NCI-H69 (cell line): ENCODE data around the gene KSR1.

ENCODE experiments used
- DNase-seq: peaks from one replicate; lab custom pipeline; 2025; lab: John Stamatoyannopoulos, UW

Gene KSR1

DNA sequence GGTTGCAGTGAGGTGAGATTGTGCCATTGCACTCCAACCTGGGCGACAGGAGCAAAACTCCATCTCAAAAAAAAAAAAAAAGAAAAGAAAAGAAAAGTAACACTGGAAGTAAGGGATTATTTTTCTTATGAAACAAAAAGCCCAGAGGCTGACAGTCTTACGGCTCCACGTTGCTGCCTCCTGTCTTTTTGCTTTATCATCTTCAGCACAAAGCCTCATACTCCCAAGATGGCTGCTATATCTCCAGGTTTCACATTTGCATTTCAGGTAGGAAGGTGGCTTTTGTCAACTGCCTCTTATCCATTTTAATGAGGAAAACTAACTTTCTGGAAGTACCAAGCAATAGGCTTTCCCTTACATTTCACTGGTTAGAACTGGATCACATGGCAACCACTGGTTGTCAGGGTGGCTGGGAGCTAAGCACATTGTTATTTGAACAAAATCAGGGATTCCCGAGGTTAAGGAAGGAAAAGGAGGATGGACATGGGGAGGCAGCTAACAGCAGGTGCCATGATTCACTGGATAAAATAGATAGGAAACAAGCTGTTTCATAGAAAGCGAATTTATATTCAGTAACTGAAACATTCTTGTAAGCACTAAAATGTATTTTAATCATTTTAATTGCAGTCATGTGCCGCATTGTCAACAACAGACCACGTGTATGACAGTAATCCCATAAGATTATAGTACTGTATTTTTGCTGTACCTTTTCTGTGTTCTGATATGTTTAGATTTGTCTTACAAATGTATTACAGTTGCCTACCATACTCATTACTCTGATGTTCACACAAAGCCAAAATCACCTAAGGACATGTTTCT, 58.6 kb downstream of the KSR1 start:
- no peak for DNase-seq

DNA sequence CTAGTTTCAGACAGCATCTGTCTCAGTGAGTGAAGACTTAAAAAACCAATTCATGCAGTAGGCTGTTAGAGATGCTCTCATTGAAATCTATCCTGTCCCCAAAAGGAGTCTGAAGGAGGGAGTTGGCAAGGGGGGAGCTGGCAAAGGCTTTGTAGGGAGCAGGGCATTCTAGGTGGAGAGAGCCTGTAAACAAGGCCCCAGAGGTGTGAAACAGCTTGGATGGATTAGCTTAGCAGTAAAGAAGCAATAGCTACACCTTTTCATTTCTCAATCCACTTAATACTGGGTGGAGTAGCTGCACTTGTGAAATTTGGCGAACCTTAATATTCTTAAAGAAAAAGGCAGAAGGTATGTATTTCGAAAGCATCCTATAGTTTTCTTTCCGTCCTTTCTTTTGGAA, 61.8 kb downstream of the KSR1 start:
- DNase-seq, result no peak

DNA sequence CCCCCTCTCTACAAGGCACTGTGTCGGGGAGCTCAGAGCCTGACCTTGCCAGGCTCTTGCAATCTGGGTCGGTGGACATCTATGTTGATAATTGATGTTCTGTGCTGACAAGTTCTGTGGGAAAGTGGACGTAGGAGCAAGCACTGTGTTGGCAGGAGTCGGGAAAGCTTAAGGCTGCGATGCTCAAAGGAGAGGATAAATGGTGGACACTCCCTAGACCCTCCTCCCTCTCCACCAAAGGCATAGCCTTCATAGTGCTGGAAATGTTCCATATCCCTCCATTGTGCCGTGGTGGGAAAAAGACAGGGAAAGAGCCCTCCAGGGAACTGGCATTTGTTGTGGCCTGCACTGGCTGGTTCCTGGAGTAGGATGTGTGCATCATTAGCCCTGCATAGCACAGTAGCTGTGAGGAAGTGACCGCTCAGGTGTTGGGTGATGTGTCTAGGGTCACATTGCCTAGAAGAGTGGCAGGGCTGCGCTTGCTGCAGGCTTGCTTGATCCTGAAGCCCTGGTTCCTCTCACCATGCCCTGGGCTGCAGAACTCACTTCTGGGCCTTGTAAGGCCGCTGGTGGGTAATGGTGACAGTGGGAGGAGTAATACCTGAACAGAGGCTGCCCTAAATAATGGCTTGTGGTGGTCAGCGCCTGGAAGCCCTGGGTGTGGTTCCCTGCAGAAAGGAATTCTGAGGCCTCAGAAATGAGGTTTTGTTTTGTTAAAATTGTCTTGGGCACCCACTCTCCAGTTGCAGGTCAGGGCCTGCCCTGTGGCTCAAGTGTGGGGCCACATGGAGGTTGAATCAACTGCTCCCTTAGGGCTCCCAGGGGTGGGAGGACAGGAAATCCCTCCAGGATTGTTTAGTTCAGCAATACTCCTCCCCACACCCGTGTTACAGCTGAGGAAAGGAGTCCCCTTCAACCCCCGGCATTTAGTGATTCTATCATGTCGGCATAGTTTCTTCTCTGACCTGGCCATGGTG, 62.6 kb downstream of the KSR1 start:
- DNase-seq, result peak; percentile 41

DNA sequence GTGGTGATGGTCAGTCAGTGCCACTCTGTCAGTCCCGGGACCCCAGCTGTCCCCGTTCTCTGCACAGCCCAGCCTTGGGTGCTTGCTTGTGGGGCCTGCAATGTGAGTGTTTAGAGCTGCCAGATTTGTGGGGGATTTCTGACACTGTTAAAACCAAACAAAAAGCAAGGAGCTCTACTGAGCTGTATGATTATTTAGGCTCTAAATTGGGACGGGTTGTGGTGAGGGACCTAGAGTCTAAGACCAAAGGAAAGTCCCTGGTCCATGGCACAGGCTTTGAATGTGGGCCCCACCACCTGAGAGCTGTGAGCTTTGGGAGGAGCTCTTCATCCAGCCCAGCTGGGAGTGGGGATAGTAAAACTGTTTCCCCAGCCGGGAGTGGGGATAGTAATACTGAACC, 63.3 kb downstream of the KSR1 start:
- DNase-seq, result no peak

DNA sequence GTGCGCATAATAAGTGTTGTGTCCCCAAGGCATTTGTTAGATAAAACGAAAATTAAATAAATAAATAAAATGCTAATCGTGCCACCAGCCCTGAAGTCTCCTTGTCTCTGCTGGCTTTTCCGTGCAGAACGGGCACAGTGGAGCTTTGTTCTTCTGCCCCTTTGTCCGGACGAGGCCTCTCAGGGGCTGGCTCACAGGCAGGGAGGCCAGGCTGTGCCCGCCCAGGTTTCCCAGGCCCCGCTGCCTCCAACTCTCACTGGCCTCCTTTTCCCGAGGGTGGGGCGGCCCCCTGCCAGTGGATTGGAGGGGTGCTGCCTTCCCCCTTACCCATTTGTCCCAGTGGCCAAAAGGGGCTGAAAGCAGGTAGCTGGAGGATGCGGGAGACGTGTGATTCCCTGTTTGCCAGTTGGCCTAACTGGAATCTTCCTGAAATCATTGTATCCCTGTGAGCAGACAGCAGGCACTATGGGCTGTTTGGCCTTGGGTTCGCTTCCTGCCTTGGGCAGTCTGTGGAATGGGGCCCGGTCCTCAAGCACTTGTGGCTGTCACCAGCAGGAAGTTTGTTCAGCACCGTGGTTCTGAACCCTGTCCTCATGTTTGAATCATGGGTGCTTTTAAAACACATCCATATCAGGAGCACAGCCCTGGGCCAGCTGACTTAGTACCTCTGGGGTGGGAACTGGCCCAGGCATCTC, 64.4 kb downstream of the KSR1 start:
- no peak for DNase-seq

DNA sequence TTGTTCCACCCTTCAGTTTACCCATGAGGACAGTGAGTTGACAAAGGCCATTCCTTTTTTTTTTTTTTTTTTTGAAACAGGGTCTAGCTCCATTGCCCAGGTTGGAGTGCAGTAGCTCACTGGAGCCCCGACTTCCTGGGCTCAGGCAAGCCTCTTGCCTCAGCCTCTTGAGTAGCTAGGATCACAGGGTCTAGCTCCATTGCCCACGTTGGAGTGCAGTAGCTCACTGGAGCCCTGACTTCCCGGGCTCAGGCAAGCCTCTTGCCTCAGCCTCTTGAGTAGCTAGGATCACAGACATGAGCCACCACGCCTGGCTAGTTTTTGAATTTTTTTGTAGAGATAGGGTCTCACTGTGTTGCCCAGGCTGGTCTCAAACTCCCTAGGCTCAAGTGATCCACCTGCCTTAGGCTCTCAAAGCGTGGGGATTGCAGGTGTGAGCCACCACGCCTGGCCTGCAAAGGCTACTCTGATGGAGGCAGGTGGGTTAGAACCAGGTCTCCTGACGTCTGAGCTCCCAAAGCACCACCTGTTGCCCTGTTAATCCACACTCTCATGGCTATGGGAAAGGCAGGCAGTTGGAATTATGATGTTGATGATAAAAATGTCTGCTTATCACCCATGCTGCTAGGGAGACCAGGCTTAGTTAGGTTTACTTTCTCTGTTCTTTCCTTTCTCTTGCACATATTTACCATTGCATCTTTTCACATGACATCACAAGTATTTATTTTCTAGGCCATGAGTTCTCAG, 65.2 kb downstream of the KSR1 start:
- DNase-seq, result no peak

DNA sequence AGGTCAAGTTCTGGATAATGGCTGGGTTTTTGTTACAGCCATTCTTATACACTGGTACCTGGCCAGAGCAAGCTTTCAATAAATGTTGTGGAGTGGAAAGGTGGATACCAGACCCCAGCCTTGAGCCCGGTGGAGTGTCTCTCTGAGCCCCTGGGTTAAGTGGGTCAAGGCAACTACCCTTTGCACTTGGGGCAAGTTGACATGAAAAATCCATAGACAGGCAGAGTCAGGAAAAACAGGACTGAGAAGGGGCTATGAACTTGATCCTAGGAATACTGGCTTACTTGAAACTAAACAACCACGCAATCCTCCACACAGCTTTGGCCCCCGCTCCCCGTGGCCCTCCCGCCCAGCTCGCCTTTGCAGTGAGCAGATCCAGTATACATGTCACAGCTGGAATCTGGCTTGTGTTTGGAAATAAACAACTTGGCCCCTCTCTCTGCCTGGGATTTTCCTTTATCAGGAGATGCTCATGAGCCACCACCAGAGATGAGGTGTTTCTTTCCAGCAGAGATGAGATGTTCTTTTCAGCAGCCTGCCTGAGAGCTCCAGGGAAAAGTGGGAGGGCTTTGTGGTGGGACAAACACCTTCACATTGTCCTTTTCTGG, 65.9 kb downstream of the KSR1 start:
- no peak for DNase-seq

DNA sequence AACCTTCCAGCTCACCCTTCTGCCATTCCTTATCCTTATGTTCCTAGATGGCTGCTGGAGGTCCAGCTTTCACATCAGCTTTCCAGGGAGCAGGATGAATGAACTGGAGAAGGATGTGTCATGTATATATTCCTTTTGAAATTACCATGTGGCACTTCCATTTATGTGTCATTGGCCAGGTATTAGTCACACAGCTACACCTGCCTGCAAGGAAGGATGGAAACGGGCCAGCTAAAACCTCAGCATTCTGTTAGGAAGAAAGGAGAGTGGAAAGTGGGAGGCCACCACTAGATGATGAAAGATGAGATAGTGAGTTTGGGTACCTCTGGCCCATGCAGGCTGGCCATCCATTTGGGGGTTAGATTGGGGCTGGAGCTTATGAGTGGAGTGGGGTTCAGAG, 67.5 kb downstream of the KSR1 start:
- DNase-seq, result no peak

DNA sequence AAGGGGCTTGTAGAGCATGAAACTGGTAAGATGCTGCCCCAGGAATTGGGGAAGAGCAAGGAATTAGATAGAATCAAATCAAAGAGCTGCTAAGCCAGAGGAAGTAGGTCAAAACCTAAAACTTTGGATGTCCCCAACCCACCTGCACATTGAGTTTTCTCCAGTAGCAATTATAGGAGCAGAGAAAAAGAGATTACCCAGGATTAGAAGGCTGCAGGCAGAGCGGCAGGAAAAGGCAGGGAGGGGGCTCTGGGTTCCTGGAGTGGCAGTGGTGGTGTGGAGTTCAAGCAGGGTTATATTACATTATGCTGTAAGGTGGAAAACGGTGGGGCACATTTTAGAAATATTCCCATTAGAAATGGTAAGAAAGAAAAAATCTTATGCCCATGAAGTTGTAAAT, 68.3 kb downstream of the KSR1 start:
- no peak for DNase-seq

DNA sequence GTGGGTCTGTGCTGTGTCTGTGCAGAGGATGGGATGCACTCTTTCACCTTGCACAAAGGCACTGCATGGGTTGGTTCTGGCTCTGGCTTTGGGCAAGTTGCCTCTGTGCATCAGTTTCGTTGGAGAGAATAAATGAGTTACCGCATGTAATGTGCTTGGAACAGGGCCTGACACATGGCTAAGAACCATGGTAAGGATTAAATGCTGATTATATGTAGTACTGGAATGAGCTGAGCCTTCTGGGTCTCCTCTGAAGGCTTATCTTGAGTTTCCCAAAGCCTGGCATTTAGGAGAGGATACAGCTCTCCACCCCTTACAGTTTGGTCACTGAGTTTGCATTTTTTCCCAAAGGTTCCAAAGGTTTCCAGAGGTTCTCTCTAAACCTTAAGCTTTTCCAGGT, 69.1 kb downstream of the KSR1 start:
- DNase-seq, result no peak

DNA sequence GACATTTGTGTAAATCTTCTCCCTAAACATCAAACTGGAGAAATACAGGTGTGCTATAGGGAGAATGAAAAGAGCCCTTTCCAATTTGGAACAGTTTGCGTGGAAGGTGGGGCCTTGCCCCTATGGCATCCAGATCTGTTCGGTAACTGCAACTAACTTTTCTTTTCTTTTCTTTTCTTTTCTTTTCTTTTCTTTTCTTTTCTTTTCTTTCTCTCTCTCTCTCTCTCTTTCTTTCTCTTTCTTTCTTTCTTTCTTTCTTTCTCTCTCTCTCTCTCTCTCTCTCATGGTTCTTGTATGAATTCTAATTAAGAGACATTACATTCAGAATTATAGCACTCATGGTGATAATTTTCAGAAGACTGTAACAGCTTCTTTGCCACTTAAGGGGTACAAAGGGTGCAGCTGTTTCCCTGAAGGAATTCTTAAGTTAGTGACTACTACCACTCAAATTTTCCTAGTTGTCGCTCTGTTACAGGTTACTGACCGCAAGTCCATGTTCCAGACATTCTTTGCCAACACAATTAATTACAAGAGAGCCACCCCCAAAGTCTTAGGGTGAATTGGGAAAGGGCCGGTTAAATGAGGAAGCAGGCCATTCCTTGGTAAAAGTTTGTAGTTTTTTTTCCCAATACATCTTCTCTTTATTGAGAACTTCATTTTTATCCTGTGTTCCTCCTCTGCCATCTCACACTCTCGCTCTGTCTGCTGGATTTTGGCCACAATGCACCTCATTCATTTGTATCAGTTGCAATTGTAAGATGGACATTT, 69.8 kb downstream of the KSR1 start:
- no peak for DNase-seq

DNA sequence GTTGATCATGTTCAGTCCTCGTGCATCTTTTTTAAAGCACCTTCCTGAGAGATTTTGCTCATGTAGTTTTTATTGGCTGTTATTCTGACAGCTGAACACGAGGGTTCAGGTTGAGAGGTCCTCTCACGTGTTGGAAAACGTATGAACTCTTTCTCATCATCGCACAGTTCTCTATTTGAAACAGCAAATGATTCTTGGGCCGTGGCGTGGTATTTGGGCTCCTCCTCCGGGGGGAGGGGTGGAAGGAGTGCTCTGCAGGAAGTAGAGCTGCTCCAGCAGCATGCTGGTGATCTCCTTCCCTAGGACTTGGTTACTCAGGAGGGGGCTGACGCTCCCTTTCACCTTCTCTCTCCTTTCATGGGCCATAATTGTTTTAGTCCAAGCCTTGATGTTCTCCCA, 70.4 kb downstream of the KSR1 start:
- DNase-seq, result peak; percentile 15

DNA sequence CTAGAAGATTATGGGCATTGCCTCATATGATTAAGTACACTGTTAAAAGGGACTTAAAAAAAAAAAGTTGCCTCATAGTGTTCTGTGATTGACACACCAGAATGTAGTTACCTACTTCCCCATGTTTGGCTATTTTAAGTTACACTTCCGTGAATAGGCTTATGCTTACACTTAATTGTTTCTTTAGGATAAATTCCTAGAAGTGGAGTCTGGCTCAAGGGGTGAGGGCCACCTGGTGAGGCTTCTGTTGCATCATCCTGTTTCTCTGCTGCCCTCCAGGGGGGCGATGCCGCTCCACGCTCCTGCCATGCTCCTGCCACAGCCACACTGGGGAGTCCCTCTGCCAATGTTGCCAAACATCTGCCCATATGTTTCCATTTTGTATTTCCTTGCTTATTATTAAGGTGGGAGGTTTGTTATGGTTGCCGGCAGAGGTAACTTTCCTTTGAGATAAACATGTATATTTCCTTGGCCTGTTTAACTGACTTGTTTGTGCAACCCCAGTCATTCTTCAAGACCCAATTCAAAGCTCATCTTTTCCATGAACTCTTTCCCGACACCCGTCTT, 73.1 kb downstream of the KSR1 start:
- peak; percentile 94 for DNase-seq

DNA sequence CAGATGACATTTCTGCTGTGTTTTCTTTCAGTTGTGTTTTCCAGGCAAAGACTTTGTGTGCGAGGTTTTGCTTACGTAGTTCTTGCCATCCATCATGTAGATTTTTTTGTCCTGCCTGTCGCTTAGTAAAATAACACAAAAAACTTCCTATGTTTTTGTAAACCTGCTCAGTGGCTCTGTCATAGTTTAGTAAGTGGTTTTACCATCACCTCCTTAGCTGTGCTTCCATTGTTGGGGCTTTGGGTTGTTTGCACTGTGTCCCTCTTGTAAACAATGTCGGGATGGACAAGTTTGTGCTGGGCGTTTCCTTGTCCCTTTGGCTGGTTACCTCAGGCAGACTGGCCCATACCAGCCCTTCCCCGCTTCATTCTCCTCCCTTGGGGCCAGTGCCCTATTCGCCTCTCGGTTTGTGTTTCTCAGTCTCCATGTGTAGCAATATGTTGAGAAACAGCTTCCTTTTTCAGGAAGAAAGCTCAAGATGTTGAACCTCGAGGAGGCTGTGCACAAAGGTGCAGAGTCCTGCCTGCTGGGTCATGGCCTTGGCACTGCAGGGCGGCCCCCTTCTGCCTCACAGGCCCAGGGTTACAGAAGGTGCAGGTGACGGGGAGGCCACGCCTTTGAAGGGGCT, 74.6 kb downstream of the KSR1 start:
- DNase-seq, result peak; percentile 62

DNA sequence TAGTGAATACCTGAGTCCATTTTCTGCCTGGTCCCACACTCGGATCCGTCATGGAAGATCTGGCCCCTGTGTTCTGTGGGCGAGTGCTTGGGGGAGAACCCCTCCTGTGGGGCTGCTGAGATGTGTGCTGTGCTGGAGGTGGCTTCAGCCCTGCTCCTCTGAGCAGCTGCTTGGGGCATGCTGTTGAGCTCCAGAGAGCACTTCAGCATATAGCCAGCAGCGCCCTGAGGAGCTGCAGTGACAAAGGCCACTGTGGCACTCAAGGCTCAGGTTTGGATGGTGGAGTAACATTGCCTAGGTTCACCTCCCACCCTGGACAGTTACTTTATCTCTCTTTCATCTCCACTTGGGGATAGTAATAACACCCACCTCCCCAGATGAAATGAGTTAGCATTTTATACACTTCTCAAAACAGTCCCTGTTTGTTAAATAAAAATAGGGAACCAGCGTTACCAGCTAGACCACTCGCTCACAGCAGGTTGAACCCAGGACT, 75.3 kb downstream of the KSR1 start:
- DNase-seq, result peak; percentile 47

DNA sequence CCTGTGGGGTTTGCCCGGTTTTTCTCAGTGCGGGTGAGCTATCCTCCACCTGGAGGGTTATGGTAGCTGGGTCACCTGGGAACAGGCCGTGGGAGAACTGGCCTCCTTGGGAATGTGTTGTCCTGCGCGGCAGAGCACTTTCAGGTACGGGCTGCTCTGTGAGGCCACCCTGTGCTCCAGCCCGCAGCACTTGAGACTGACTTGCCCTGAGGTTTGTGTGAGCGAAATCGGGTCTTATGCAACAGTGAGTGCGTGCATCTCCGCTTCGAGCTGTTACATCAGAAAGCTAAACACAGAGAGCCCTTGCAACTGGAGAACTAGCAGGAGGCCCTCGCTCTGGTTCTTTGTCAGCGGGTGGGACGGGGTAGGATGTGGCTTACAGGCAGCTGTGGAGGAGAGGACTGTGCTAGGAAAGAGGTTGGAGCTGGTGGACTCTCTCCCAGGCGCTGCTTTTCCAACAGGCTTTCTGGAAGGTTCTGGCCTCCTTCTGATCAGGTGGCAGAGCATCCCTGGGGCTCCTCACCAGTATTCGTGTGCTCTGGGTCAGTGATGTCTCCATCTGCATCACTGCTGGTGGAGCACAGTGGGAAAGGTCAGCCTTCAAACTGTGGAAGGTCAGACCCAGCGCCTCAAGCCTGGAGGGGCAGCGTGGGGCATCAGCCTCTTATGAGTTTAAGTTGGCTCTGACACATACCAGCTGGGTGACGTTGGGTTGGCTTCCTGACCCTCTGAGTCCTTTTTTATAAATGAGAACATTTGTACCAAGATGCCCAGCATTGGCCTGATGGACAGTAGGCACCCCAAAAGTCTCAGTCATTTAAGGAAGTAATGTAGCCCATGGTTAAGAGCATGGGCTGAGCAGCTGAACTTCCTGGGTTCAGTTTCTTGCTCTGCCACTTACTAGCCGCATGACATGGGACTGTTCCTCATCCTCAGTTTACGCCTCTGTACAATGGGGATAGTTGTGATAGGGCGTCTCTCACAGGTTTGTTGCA, 76.3 kb downstream of the KSR1 start:
- DNase-seq, result no peak

DNA sequence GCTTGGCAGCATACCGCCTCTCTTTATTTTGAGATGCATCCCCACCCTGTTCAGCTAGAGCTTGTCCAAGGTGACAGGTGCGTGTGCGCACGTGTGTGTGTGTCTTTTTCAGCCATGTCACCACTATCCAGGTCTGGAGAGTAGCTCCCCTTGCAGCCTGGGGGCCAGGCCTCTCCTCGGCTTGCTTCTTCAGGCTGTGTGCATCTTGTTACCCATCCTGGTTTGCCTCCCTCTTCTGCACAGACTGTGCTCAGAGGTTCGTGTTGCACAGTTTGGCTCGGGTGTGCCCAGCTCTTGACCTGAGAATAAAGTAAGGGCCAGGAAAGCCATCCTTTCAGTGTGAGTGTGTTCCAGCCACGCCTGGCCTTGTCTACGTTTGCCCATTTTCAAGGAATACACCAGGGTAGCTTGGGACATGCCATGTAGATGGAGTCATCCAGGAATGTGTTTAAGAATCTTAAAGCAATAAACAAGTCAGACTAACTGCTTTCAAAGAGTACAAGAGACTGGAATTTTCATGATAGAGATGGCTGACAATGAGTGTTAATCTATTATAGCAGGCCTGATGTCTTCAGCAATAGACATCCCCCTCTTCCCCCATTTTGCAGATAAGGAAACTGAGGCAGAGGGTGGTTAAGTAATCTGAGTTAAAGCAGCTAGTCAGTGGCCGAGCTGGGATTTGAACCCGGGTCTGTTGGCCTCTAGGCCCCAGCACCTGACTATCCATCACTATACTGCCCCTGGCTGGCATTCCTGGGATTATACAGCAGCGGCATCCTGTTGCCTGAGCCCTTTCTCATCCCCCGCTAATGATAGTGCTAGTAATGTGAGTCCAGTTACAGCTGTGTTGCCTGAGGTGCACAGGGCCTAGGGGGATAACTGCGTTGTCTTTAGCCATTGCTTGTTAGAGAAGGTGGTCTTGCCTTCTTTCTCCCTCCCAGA, 77.9 kb downstream of the KSR1 start:
- DNase-seq, result peak; percentile 58
